Measurements from ENCODE around the gene INO80B. TPM values are rescaled to one million over a fixed set of nuclear protein-coding genes. Genes with fewer than 3 reads are reported as not detected.

The INO80B gene
- 15.5 and 19.9 TPM in 2 replicates for polyA plus RNA-seq (2011; rRNA removed)
- polyA plus RNA-seq (2012; cell fraction: cytosol; rRNA removed) = 22.8 and 24.3 TPM in 2 replicates
- 45.1 and 48.1 TPM in 2 replicates for polyA plus RNA-seq (2012; cell fraction: nucleus; rRNA removed)
- polyA plus RNA-seq (2017; fragmentation: RNase III; extraction: RNeasy Plus Mini Kit Qiagen cat#74134 plus additional on column Dnase treatment) = 66.8 to 74.6 TPM (median 74.3 TPM) in 3 replicates
- 11.4 and 15.8 TPM in 2 replicates for polyA minus RNA-seq (2011; rRNA and poly(A)+ RNA removed)

- Histone ChIP-seq H3K9me3 (no peaks in the 10 kb centered on the region), H3K4me1 (peaks cover 24% of the 10 kb centered on the region), H3K27ac (peak within 1 kb of the TSS; percentile 74 to 87), H3K4me3 (peak within 1 kb of the TSS; percentile 67), H3K4me2 (peak within 1 kb of the TSS; percentile 85)
- FAIRE-seq (peak; percentile 92), ATAC-seq (peak; percentile 54 to 60), DNase-seq (ENCODE audit: low read depth in 1 of 2, low spot score in 1 of 2) (peak; percentile 92 to 99)
- ChIA-PET CTCF (interaction anchor here (0.6 to 4.6 kb wide), 10 partner anchors 12 to 136 kb away, joined by 3 to 25 read pairs (median 4); partner anchors contain the start of genes CCDC142 and TTC31), POLR2A (interaction anchor here (0.7 to 2.2 kb wide), 8 partner anchors 10 to 626 kb away, joined by 3 to 21 read pairs (median 6); partner anchors contain the start of genes CCDC142, DQX1, MOGS and MRPL53)
- WGBS (ENCODE audit: missing lambda C conversion rate) = 3% methylated on average over 40 of the region's 40 CpGs
- peak; percentile 12 for TF ChIP-seq ZFP36 (IDR thresholded peaks at IDR 0.05; ENCODE audit: borderline replicate concordance, partially characterized antibody)
- TF ChIP-seq HOXB5 (CRISPR knock-in tag; IDR thresholded peaks at IDR 0.05) = peak; percentile 71; the same call in 1 of the 2 replicates
- no peak for TF ChIP-seq EP300 (IDR thresholded peaks at IDR 0.05)
- no peak for TF ChIP-seq RARB (CRISPR knock-in tag; IDR thresholded peaks at IDR 0.05)
- no peak for TF ChIP-seq FOSL2 (IDR thresholded peaks at IDR 0.05)
- TF ChIP-seq FOSL2 (CRISPR knock-in tag; IDR thresholded peaks at IDR 0.05) = peak; percentile 66
- TF ChIP-seq EHMT2 (IDR thresholded peaks at IDR 0.05; ENCODE audit: low read depth) = no peak
- TF ChIP-seq NFE2L2 (conservative IDR thresholded peaks at IDR 0.05; ENCODE audit: low read length) = no peak
- peak; percentile 36; the same call in 1 of the 2 replicates for TF ChIP-seq GATA3 (IDR thresholded peaks at IDR 0.05; ENCODE audit: borderline replicate concordance)
- no peak for TF ChIP-seq BHLHE40 (IDR thresholded peaks at IDR 0.05; ENCODE audit: low read depth, low read length)
- no peak for TF ChIP-seq JUNB (IDR thresholded peaks at IDR 0.05)
- no peak for TF ChIP-seq KDM1A (IDR thresholded peaks at IDR 0.05; ENCODE audit: low read depth)
- 0 out of 2 replicates have a peak, but pooled peaks have one; percentile 41 for TF ChIP-seq ESRRA (IDR thresholded peaks at IDR 0.05; ENCODE audit: borderline replicate concordance, low read length)
- peak; percentile 89 for TF ChIP-seq MYC (IDR thresholded peaks at IDR 0.05; ENCODE audit: borderline replicate concordance, low read length)
- TF ChIP-seq REST (IDR thresholded peaks at IDR 0.05) = no peak
- TF ChIP-seq CHD4 (IDR thresholded peaks at IDR 0.05; ENCODE audit: borderline replicate concordance) = no peak
- no peak for TF ChIP-seq HOXA7 (CRISPR knock-in tag; IDR thresholded peaks at IDR 0.05)
- no peak for TF ChIP-seq TFCP2L1 (CRISPR knock-in tag; IDR thresholded peaks at IDR 0.05)
- peak; percentile 80 to 98; a peak in 4 of 5 replicates for TF ChIP-seq JUN (IDR thresholded peaks at IDR 0.05)
- TF ChIP-seq POLR2A (IDR thresholded peaks at IDR 0.05; ENCODE audit: low read length) = peak; percentile 40; the same call in 1 of the 2 replicates
- peak; percentile 49; the same call in 1 of the 3 replicates for TF ChIP-seq BCL3 (IDR thresholded peaks at IDR 0.05)
- peak in 1 of 2 experiments; percentile 39; a peak in 3 of 5 replicates for TF ChIP-seq RAD21 (conservative IDR thresholded peaks at IDR 0.05 in 1 of 2, IDR thresholded peaks at IDR 0.05 in 1 of 2)
- TF ChIP-seq NPAS2 (CRISPR knock-in tag; IDR thresholded peaks at IDR 0.05; ENCODE audit: borderline replicate concordance) = no peak
- peak; percentile 25; the same call in 1 of the 2 replicates for TF ChIP-seq RFX5 (IDR thresholded peaks at IDR 0.05)
- TF ChIP-seq HOXB13 (CRISPR knock-in tag; IDR thresholded peaks at IDR 0.05; ENCODE audit: low read depth) = no peak
- no peak for TF ChIP-seq RNF2 (IDR thresholded peaks at IDR 0.05; ENCODE audit: borderline replicate concordance, low read depth)
- no peak for TF ChIP-seq USF2 (IDR thresholded peaks at IDR 0.05)
- peak in 1 of 2 experiments; percentile 54; a peak in 1 of 4 replicates for TF ChIP-seq CEBPB (IDR thresholded peaks at IDR 0.05)
- TF ChIP-seq CBX8 (IDR thresholded peaks at IDR 0.05) = no peak
- no peak; the same call in 1 of the 2 replicates for TF ChIP-seq PHF8 (IDR thresholded peaks at IDR 0.05; ENCODE audit: borderline replicate concordance, low read depth)
- TF ChIP-seq HMGXB4 (CRISPR knock-in tag; IDR thresholded peaks at IDR 0.05; ENCODE audit: borderline replicate concordance) = 0 out of 2 replicates have a peak, but pooled peaks have one; percentile 55
- peak; percentile 38; the same call in 1 of the 2 replicates for TF ChIP-seq ZC3H11A (IDR thresholded peaks at IDR 0.05)
Observed at GRCh38 chr2:74454654-74455511, at the start of gene INO80B. TSS of gene INO80B (plus strand) at chr2:74455087. CDS start at chr2:74455117, 30 bp downstream.
